Keratinocyte (primary cell): ENCODE results near the gene SEPHS1. TPM values are rescaled to one million over a fixed set of nuclear protein-coding genes. Genes with fewer than 3 reads are reported as not detected.

ENCODE experiments used
- DNase-seq: peaks from one replicate; pipeline ENCODE4 v3.0.0-alpha.2; 2011; ENCODE audit warnings: low read depth, missing footprints, low spot score
- FAIRE-seq: peaks from 2 replicates; lab custom pipeline; 2011; peaks lifted over from hg19 to GRCh38; lab: Jason Lieb, UNC
- H2AFZ ChIP-seq: 2 replicates; pipeline ENCODE4 v1.6.0; 2012; ENCODE audit warnings: low read length, control low read depth, inconsistent platforms; ENCODE audit not compliant: control insufficient read depth
- H3K27ac ChIP-seq: 2 replicates; pipeline ENCODE4 v1.5.1; 2011; ENCODE audit warnings: low read length; ENCODE audit not compliant: control insufficient read depth, insufficient read depth
- H3K27me3 ChIP-seq: 3 replicates; pipeline ENCODE4 v1.6.0; 2011; ENCODE audit warnings: low read length; ENCODE audit not compliant: control insufficient read depth, insufficient read depth; ENCODE audit errors: extremely low read depth
- H3K36me3 ChIP-seq, 2 experiments: 2 replicates in 1 of 2; 3 replicates in 1 of 2; pipeline ENCODE4 v1.5.1; 2011; ENCODE audit warnings: low read length in 2 of 2, mild to moderate bottlenecking in 1 of 2; ENCODE audit not compliant: control insufficient read depth in 2 of 2, insufficient read depth in 2 of 2; ENCODE audit errors: extremely low read depth in 1 of 2
- H3K4me1 ChIP-seq: 3 replicates; pipeline ENCODE4 v1.5.1; 2011; ENCODE audit warnings: low read length; ENCODE audit not compliant: control insufficient read depth, insufficient read depth; ENCODE audit errors: extremely low read depth
- H3K4me2 ChIP-seq: 3 replicates; pipeline ENCODE4 v1.6.0; 2011; ENCODE audit warnings: low read depth, low read length; ENCODE audit not compliant: control insufficient read depth, insufficient read depth; ENCODE audit errors: extremely low read depth
- H3K4me3 ChIP-seq, 3 experiments: fragments of 200-600 bp in 1 of 3; sonication (generic) in 1 of 3; 2 replicates in 2 of 3; 3 replicates in 1 of 3; pipeline ENCODE4 v1.5.1; 2011 to 2016; ENCODE audit warnings: low read length in 3 of 3, mild to moderate bottlenecking in 3 of 3, control low read depth in 2 of 3, inconsistent platforms in 1 of 3, low read depth in 1 of 3, mixed read lengths in 1 of 3, mixed run types in 1 of 3, moderate library complexity in 1 of 3; ENCODE audit not compliant: control insufficient read depth in 2 of 3, insufficient read depth in 2 of 3; ENCODE audit errors: extremely low read depth in 1 of 3
- H3K79me2 ChIP-seq: 2 replicates; pipeline ENCODE4 v1.6.0; 2012; ENCODE audit warnings: low read length; ENCODE audit not compliant: control insufficient read depth, insufficient read depth
- H3K9ac ChIP-seq: 3 replicates; pipeline ENCODE4 v1.6.0; 2011; ENCODE audit warnings: low read length; ENCODE audit not compliant: control insufficient read depth, insufficient read depth; ENCODE audit errors: extremely low read depth
- H3K9me1 ChIP-seq: 3 replicates; pipeline ENCODE4 v1.6.0; 2011; ENCODE audit warnings: low read length; ENCODE audit not compliant: control insufficient read depth, insufficient read depth; ENCODE audit errors: extremely low read depth
- H3K9me3 ChIP-seq: 2 replicates; pipeline ENCODE4 v1.5.1; 2012; ENCODE audit warnings: low read depth, low read length; ENCODE audit not compliant: control insufficient read depth
- H4K20me1 ChIP-seq: 3 replicates; pipeline ENCODE4 v1.6.0; 2011; ENCODE audit warnings: low read length; ENCODE audit not compliant: control insufficient read depth, insufficient read depth; ENCODE audit errors: extremely low read depth
- CTCF ChIP-seq, 3 experiments: IDR thresholded peaks in 1 of 3; conservative IDR thresholded peaks in 1 of 3; optimal IDR thresholded peaks in 1 of 3; 2 replicates in 2 of 3; 3 replicates in 1 of 3; pipeline versions ENCODE3 to v1.5.1; 2011; ENCODE audit warnings: low read length in 3 of 3, mild to moderate bottlenecking in 3 of 3, moderate library complexity in 2 of 3, control low read depth in 1 of 3, inconsistent platforms in 1 of 3; ENCODE audit not compliant: insufficient read depth in 2 of 3; ENCODE audit errors: extremely low read depth in 1 of 3
- EZH2 ChIP-seq: IDR thresholded peaks from one replicate; pipeline ENCODE4 v1.6.1; 2012; ENCODE audit warnings: inconsistent platforms, mild to moderate bottlenecking, low read length, moderate library complexity
- dilution Hi-C: fragments of 300-500 bp; cut with MboI; formaldehyde crosslinking; loops from one replicate; pipeline ENCODE4 v1.7.0; 2020; ENCODE audit warnings: low sequenced_read_pairs; ENCODE audit not compliant: extremely low pct_ligation_motif_present
- polyA plus RNA-seq, 5 experiments: library from polyadenylated mRNA; depleted of rRNA in 3 of 5; stranded (reverse) in 3 of 5; stranded (forward) in 1 of 5; unstranded in 1 of 5; fragments of >200 nt; gene quantifications; 1 replicate in 1 of 5; 2 replicates in 3 of 5; 3 replicates in 1 of 5; pipeline versions ENCODE4 v1.2.1 to v1.2.3, GENCODE V29; 2011 to 2012; ENCODE audit warnings: missing spikeins in 2 of 5, low read depth in 1 of 5, low replicate concordance in 1 of 5

Gene SEPHS1
- polyA plus RNA-seq, 1 donor (not counting 4 experiments of a cell fraction or from before 2014, with no cell fraction given) = 65.4 TPM

- Histone ChIP-seq H3K9me3 (no peaks in the 10 kb centered on the region), H2AFZ (no peak overlapping the region), H3K79me2 (no peaks in the 10 kb centered on the region), H3K4me3 (no peak overlapping the region), H3K36me3 (no peaks in the 10 kb centered on the region), H3K4me1 (peaks cover 10% of the 10 kb centered on the region), H3K4me2 (no peak overlapping the region), H4K20me1 (no peaks in the 10 kb centered on the region), H3K27ac (no peak overlapping the region), H3K9ac (no peak overlapping the region), H3K9me1 (no peaks in the 10 kb centered on the region), H3K27me3 (peaks cover 4% of the 10 kb centered on the region)
- no peak for TF ChIP-seq EZH2
- no peak for TF ChIP-seq CTCF (optimal IDR thresholded peaks at IDR 0.05 in 1 of 3, IDR thresholded peaks at IDR 0.05 in 1 of 3, conservative IDR thresholded peaks at IDR 0.05 in 1 of 3; ENCODE audit: extremely low read depth in 1 of 3, insufficient read depth in 2 of 3, low read length in 3 of 3)
- dilution Hi-C loops = no loop called here
- FAIRE-seq (no peak), DNase-seq (no peak)
Measured at GRCh38 chr10:13386021-13386420, 37.9 kb upstream of the SEPHS1 start.

GRCh38 chr10:13383399-13383761 is 35.3 kb upstream of the SEPHS1 start:
- Histone ChIP-seq H3K36me3 (no peaks in the 10 kb centered on the region), H3K9me3 (no peaks in the 10 kb centered on the region), H3K9ac (peak overlapping the region; percentile 38), H3K27ac (no peak overlapping the region), H2AFZ (peak overlapping the region; percentile 54), H3K4me2 (peak overlapping the region; percentile 98), H3K79me2 (no peaks in the 10 kb centered on the region), H3K27me3 (peaks cover 4% of the 10 kb centered on the region), H3K9me1 (no peaks in the 10 kb centered on the region), H4K20me1 (no peaks in the 10 kb centered on the region), H3K4me1 (peaks cover 10% of the 10 kb centered on the region), H3K4me3 (peak overlapping the region; percentile 31 to 72 (median 47))
- dilution Hi-C loops = no loop called here
- no peak for FAIRE-seq
- no peak for DNase-seq
- TF ChIP-seq EZH2 (no peak), CTCF (optimal IDR thresholded peaks at IDR 0.05 in 1 of 3, IDR thresholded peaks at IDR 0.05 in 1 of 3, conservative IDR thresholded peaks at IDR 0.05 in 1 of 3; ENCODE audit: extremely low read depth in 1 of 3, insufficient read depth in 2 of 3, low read length in 3 of 3) (peak in 1 of 3 experiments; percentile 32)
